ENCODE results near the gene PPFIBP2.
A peak's percentile ranks its signal among the peaks of the same experiment; 100 is the strongest.

PPFIBP2 gene

DNA sequence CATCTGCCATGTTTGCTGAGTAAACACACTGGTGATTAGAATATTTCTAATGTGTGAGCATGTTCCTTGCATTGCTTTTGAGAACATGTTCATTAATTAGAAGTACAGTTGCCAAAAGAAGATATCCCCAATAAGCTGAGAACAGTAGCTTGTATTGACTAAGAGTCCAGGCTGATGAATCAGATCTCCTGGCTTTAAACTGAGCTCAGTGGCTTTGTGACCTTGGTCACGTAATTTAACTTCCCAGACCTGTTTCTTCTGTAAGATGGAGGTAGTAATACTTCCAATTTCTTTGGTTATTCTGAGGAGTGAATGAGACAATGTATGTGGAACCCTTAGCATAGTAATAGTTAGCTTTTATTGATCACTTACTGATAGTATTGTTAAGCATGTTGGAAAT is 97.6 kb downstream of the PPFIBP2 start:
- TF ChIP-seq, protein P1, sequence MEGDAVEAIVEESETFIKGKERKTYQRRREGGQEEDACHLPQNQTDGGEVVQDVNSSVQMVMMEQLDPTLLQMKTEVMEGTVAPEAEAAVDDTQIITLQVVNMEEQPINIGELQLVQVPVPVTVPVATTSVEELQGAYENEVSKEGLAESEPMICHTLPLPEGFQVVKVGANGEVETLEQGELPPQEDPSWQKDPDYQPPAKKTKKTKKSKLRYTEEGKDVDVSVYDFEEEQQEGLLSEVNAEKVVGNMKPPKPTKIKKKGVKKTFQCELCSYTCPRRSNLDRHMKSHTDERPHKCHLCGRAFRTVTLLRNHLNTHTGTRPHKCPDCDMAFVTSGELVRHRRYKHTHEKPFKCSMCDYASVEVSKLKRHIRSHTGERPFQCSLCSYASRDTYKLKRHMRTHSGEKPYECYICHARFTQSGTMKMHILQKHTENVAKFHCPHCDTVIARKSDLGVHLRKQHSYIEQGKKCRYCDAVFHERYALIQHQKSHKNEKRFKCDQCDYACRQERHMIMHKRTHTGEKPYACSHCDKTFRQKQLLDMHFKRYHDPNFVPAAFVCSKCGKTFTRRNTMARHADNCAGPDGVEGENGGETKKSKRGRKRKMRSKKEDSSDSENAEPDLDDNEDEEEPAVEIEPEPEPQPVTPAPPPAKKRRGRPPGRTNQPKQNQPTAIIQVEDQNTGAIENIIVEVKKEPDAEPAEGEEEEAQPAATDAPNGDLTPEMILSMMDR (IDR thresholded peaks at IDR 0.05; ENCODE audit: insufficient read depth, low read depth, low read length, missing control alignments) = no peak
- no peak overlapping the region for H3K4me3 ChIP-seq (ENCODE audit: low read length)
- DNase-seq (ENCODE audit: low read depth) = peak; percentile 45

DNA sequence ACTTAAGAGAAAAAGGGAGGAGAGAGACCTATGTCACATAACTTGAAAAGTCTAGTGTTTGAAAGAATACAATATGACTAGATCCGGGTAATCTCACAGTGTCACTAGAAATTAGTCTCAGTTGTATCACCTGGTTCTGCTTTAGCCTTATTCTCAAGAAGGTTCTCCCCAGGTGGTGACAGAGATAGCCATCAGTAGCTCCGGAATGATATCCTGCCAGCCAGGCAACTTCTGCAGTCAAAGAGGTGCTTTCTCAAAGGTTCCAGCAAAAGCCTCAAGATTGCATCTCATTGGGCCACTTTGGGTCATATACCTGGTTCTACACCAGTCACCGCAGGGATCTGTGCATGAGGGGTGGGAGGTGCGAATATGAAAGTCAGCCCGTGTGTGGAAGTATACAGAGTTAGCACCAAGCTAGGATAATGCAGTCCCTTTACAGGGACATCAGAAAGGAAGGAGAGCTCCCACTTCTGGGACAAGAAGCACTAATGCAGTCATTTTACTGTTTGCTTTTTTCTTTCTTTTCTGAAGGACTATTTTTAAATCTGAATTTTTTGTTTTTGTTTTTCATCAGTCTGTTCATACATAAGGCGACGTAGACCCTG is 98.4 kb downstream of the PPFIBP2 start:
- TF ChIP-seq, protein P1 (IDR thresholded peaks at IDR 0.05; ENCODE audit: insufficient read depth, low read depth, low read length, missing control alignments) = no peak
- DNase-seq (ENCODE audit: low read depth) = no peak
- no peak overlapping the region for H3K4me3 ChIP-seq (ENCODE audit: low read length)

DNA sequence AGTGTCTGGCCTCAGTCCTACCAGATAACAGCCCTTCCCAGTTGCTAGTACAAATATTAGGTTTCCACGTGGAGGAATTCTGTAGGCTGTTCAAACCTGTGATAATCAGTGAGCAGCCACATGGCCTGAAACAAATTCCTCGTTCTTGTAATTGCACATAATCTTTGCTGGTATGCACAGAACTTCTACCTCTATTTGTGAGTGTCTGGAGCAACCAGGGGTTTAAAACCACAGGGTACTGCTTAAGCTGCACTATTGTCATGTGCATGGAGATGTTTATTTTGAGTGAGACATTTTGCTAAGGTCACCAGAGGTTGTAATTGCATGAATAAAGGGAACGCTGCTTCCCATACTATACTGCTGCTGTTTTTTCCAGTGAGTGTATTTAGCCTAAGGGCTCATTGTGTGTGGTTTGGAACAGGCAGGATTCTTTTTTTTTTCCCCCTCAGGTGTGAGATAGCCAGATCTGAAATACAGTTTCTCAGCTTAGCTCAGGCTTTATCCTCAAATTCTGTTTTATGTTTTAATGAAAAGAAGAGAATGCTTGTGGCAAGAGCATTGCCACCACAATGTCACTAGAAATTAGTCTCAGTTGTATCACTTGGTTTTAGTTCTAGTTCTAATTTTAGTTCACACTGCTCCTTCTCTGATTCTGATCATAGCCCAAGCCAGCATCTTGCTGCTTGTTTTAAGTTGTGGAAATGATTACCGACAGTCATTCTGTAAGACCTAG is 99.0 kb downstream of the PPFIBP2 start:
- TF ChIP-seq, protein P1 (IDR thresholded peaks at IDR 0.05; ENCODE audit: insufficient read depth, low read depth, low read length, missing control alignments) = no peak
- H3K4me3 ChIP-seq (ENCODE audit: low read length) = no peak overlapping the region
- peak; percentile 63 for DNase-seq (ENCODE audit: low read depth)

DNA sequence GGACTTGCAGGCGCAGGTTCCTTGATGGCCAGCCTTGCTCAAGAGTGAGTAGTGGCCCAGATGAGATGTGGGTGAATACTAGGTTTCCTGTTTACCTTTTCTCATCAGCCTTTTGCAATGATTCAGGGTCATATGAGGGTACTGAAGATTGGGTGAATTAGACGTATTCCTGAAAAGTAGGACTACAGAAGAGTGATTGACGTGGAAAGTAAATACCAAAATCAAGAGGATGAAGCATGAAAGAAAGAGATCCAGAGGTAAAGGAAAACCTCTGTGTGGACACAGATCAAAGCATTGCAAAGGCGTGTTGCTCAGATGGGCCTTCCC is 99.6 kb downstream of the PPFIBP2 start:
- no peak overlapping the region for H3K4me3 ChIP-seq (ENCODE audit: low read length)
- peak; percentile 72 for DNase-seq (ENCODE audit: low read depth)
- TF ChIP-seq, protein P1 (IDR thresholded peaks at IDR 0.05; ENCODE audit: insufficient read depth, low read depth, low read length, missing control alignments) = no peak

DNA sequence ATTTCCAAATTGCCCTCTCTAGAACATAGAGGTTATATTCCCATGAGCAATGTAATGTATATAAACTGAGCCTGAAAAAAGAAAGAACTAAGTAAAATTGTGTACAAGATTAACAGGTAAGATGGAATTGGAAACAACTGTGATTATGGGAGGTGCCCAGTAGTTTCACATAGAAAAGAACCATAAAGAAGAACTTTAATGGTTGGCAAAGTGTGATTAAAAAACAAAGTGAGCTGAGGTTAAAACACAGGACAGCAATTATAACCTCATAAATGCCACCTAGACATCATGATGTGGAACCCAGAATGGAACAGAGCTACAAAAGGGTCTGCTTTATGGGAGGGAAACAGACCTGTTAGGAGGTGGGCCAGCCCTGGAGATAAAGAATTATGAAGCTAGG is 100.9 kb downstream of the PPFIBP2 start:
- no peak for DNase-seq (ENCODE audit: low read depth)
- TF ChIP-seq, protein P1 (IDR thresholded peaks at IDR 0.05; ENCODE audit: insufficient read depth, low read depth, low read length, missing control alignments) = no peak
- no peak overlapping the region for H3K4me3 ChIP-seq (ENCODE audit: low read length)

DNA sequence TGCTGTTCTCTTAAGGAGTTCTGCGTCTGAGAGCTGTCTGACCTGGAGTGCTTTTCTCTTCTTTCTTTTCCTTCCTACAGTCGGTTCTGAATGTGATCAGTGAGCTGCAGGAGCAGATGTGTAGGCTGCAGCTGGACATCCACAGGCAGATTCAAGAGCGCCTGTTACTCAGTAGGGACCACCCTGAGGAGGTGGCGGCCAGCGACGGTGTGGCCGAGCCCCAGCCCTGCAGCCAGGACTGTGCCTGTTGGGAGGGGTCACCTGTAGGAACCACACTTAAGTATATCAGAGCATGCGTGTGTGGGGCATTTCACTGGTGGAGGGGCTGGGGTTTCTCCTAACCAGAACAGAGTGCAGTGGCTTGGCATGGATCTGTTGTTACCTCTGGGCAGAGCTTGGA is 103.2 kb downstream of the PPFIBP2 start:
- TF ChIP-seq, protein P1 (IDR thresholded peaks at IDR 0.05; ENCODE audit: insufficient read depth, low read depth, low read length, missing control alignments) = no peak
- DNase-seq (ENCODE audit: low read depth) = no peak
- H3K4me3 ChIP-seq (ENCODE audit: low read length) = no peak overlapping the region

DNA sequence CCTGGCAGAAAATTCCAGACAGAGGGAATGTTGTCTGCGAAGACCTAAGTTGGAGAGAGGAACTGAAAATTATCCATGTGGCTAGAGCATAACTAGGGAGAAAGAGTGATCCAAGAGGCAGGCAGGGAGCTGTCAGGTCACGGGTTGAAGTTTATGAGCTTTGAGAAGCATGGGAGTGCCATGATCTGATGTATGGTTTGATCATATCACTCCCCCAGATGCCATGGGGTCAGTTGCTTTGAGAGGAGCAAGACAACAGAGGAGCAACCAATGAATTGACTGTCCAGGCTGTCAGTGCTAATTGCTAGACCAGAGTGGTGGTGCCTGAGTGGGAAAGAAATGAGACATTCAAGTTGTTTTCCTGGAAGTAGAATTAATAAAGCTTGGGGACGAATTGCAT is 105.5 kb downstream of the PPFIBP2 start:
- H3K4me3 ChIP-seq (ENCODE audit: low read length) = no peak overlapping the region
- TF ChIP-seq, protein P1 (IDR thresholded peaks at IDR 0.05; ENCODE audit: insufficient read depth, low read depth, low read length, missing control alignments) = no peak
- DNase-seq (ENCODE audit: low read depth) = no peak
